ENCODE measurements around the gene CELF4. TPM values are rescaled to one million over a fixed set of nuclear protein-coding genes. Genes with fewer than 3 reads are reported as not detected.

CELF4 gene
- total and polyA plus RNA-seq, 2 donors (not counting 3 experiments of a cell fraction or from before 2014, with no cell fraction given) = not detected

- Histone ChIP-seq H3K9me1 (replicated peaks; ENCODE audit: control insufficient read depth, extremely low read depth, insufficient read depth, low read length) (no peaks in the 10 kb centered on the region), H3K4me2 (ENCODE audit: insufficient read depth, low read length) (no peak overlapping the region), H3K27me3 (ENCODE audit: control insufficient read depth in 2 of 2, insufficient read depth in 2 of 2, low read length in 2 of 2) (no peaks in the 10 kb centered on the region), H2AFZ (ENCODE audit: low read depth, low read length) (no peak overlapping the region), H3K9me3 (replicated peaks; ENCODE audit: control insufficient read depth, insufficient read depth, low read length) (no peaks in the 10 kb centered on the region), H3K36me3 (ENCODE audit: control insufficient read depth in 2 of 2, extremely low read depth in 1 of 2, insufficient read depth in 2 of 2, low read length in 2 of 2) (no peaks in the 10 kb centered on the region), H4K20me1 (replicated peaks; ENCODE audit: control insufficient read depth, extremely low read depth, insufficient read depth, low read length) (no peaks in the 10 kb centered on the region), H3K4me3 (replicated peaks in 1 of 3; ENCODE audit: insufficient read depth in 1 of 3, low read depth in 1 of 3, low read length in 3 of 3) (no peak overlapping the region), H3K4me1 (ENCODE audit: control insufficient read depth, extremely low read depth, insufficient read depth, low read length) (no peaks in the 10 kb centered on the region), H3K9ac (replicated peaks; ENCODE audit: extremely low read depth, insufficient read depth, low read length) (no peak overlapping the region), H3K79me2 (ENCODE audit: control insufficient read depth, insufficient read depth, low read length) (no peaks in the 10 kb centered on the region), H3K27ac (ENCODE audit: insufficient read depth, low read depth, low read length) (no peak overlapping the region)
- CTCF ChIA-PET = no interaction called here
- FAIRE-seq = no peak
- no peak for TF ChIP-seq POLR2AphosphoS5 (IDR thresholded peaks at IDR 0.05; ENCODE audit: insufficient read depth, low read depth, low read length)
- TF ChIP-seq GATA2 (IDR thresholded peaks at IDR 0.05; ENCODE audit: insufficient read depth, insufficient read length, low read depth, low read length) = no peak
- no peak for TF ChIP-seq MAX (IDR thresholded peaks at IDR 0.05; ENCODE audit: insufficient read depth, insufficient read length)
- TF ChIP-seq POLR2A (IDR thresholded peaks at IDR 0.05; ENCODE audit: low read depth, low read length) = no peak
- no peak for TF ChIP-seq EZH2 (IDR thresholded peaks at IDR 0.05; ENCODE audit: borderline replicate concordance, low read depth, low read length, severe bottlenecking)
- TF ChIP-seq CTCF (IDR thresholded peaks at IDR 0.05; ENCODE audit: extremely low read depth in 1 of 2, insufficient read depth in 1 of 2, low read depth in 1 of 2, low read length in 2 of 2) = no peak
- TF ChIP-seq MYC (IDR thresholded peaks at IDR 0.05; ENCODE audit: low read depth, low read length) = no peak
- TF ChIP-seq FOS (IDR thresholded peaks at IDR 0.05; ENCODE audit: borderline replicate concordance, insufficient read depth, low read length) = no peak
- TF ChIP-seq JUN (IDR thresholded peaks at IDR 0.05; ENCODE audit: borderline replicate concordance, insufficient read depth, insufficient read length, low read depth) = no peak
- intact Hi-C loops (cut with micrococcal nuclease) (no loop called here), dilution Hi-C loops (cut with MboI; ENCODE audit: extremely low pct_ligation_motif_present, low sequenced_read_pairs) (no loop called here)
- BruUV-seq (replicated peaks) = no TSS peak
- POLR2A ChIA-PET = no interaction called here
- no peak for DNase-seq (ENCODE audit: low read depth, low spot score)
These were observed 50.6 kb downstream of the CELF4 start for GRCh38 chr18:37514953-37515352.
